ENCODE measurements around the gene PDLIM1.
A peak's percentile ranks its signal among the peaks of the same experiment; 100 is the strongest.

Gene PDLIM1

DNA sequence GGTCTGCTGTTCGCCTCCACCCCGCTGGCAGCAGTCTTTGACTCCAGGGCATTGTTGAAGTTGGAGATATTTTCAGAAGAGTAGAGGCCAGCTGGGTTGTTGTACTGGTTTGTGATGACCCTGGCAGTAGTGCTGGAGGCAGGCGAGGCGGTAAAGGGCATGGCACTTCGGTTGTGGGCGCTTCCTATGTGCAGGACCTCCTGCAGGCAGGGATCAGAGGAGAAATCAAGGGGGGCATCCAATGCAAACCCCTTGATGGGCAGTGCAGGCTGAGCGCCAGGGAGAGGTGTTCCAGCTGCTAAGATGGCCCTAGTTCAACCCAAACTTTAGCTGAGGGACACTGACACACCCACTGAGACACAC, 27.0 kb downstream of the PDLIM1 start:
- DNase-seq (ENCODE audit: low read depth): no peak

DNA sequence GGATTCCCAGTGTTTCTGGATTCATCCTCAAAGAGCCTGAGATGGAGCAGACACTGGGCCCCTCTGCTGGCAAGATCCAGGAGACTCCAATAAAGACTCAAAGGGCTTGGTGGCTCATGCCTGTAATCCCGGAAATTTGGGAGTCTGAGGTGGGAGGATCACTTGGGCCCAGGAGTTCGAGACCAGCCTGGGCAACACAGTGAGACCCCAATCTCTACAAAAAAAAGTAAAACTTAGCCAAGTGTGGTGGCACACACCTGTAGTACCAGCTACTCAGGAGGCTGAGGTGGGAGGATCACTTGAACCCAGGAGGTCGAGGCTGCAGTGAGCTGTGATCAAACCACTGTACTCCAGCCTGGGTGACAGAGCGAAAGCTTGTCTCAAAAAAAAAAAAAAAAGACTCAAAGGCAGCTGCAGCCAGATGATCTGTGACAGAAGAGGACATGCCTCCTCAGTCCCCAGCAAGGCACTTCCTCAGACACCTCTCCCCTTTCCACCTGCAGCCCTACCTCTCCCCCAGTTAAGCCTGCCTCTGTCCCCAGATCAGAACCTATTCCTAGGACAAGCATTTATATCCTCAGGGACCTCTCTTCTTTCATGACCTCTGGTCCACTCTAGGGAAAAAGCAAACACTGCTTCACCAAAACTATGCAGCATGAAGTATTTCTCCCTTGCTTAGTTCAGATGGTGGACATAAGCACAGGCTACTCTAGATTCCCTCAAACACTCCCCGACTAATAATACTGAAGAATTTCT, 27.9 kb downstream of the PDLIM1 start:
- DNase-seq (ENCODE audit: low read depth): no peak

DNA sequence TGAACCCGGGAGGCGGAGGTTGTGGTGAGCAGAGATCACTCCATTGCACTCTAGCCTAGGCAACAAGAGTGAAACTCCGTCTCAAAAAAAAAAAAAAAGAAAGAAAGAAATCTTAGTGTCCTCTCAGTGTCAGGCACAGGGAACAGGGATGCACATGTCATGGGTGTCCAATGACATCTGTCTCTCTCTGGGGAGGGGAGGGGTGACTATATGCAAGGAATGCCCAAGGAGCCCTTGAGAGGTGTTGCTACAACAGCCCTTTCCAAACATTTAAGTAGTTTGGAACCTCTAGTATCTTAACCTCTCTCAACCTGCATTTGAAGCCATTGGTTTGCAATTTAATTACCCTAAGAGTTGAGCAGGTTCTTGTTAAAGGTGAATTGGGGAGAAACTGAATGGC, 28.9 kb downstream of the PDLIM1 start:
- no peak for DNase-seq (ENCODE audit: low read depth)

DNA sequence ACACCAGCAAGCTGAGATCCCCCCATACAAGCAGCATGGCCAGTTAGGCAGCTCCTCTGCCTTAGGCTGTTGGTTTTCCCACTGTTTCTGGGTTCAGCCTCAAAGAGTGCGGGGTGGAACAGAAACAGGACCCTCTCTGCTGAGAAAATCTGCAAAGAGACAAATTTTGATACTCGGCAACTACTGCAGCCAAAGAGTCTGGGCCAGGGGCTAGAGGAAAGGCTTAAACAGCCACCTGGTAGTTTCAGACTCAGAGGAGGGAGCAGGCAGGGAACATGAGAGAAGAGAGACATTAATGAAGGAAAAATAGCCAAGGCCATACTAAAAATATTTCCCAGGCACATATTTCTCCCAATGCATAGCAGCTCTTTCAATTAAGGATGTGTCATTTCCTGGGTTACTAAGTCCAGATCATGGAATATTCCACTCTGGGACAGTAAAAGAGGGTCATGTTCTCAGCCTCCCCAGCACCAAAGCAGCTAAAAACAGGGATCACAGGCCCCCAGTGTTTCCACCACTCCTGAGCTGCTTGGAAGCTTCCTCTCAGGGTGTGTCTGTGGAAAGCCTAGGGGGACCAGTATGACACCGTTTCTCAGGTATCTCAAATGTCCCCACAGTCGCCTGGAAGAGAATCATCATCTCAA, 29.8 kb downstream of the PDLIM1 start:
- no peak for DNase-seq (ENCODE audit: low read depth)

DNA sequence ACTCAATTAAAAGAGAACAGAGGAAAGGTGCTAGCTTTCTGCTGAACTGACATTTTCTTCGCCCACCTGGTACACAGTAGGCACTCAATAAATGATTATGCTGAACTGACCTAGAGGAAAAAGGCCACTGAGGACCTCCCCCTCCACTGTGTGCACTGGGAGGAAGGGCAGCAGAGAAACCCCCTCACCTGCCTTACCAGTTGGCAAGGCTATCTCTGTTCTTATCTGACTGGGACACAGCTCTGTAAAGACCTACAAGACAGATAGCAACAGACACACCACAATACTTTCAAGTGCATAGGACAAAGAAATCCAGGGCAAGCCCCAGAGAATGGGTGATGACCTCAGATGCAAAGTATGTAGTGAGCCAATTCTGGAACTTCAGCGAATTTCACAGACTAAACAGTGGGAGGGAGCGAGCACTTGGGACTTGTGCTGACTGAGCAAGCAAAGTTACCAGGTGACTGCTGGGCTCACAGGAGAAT, 30.4 kb downstream of the PDLIM1 start:
- DNase-seq (ENCODE audit: low read depth): no peak

DNA sequence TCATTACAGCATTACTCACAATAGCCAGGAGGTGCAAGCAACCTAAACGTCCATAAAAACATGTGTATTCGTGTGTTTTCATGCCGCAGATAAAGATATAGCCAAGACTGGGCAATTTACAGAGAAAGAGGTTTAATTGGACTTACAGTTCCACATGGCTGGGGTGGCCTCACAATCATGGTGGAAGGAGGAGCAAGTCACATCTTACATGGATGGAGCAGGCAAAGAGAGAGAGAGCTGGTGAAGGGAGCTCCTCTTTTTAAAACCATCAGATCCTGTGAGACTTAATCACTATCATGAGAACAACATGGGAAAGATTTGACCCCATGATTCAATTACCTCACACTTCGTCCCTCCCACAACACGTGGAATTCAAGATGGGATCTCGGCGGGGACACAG, 33.0 kb downstream of the PDLIM1 start:
- no peak for DNase-seq (ENCODE audit: low read depth)

DNA sequence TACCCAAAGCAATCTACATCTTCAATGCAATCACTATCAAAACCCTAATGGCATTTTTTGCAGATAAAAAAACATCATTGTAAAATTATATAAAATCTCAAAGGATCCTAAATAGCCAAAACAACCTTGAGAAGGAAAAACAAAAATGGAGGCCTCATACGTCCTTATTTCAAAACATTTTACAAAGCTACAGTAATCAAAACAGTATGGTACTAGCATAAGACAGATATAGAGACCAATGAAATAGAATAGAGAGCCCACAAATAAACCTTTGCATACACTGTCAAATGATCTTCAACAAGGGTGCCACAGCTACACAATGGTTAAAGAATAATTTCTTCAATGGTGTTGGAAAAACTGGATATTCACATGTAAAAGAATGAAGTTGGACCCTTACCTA, 34.5 kb downstream of the PDLIM1 start:
- DNase-seq (ENCODE audit: low read depth): no peak

DNA sequence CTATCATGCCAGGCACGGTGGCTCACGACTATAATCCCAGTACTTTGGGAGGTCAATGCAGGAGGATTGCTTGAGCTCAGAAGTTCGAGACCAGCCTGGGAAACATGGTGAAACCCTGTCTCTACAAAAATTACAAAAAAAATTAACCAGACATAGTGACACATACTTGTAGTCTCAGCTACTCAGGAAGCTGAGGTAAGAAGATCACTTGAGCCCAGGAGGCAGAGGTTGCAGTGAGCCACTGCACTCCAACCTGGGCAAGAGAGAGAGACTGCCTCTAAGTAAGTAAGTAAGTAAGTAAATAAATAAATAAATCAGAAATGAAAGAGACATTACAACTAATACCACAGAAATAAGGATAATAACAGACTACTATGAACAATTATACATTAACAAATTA, 36.2 kb downstream of the PDLIM1 start:
- DNase-seq (ENCODE audit: low read depth): no peak

DNA sequence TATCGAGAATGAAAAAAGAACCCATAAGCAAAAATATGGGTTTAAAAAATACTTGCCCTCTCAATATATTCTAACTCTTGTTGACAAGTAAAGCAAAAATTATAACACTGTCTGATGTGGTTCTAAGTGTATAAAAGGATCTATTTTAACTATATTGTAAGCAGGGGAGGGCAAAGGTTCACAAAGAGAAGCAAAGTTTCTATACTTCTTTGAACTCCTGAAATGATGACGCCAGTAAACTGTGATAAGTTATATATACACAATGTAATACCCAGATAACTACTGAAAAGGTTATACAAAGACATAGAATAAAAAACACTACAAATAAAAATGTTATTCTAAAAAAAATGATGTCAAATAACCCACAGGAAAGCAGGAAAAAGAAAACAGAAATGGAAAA, 37.1 kb downstream of the PDLIM1 start:
- no peak for DNase-seq (ENCODE audit: low read depth)

DNA sequence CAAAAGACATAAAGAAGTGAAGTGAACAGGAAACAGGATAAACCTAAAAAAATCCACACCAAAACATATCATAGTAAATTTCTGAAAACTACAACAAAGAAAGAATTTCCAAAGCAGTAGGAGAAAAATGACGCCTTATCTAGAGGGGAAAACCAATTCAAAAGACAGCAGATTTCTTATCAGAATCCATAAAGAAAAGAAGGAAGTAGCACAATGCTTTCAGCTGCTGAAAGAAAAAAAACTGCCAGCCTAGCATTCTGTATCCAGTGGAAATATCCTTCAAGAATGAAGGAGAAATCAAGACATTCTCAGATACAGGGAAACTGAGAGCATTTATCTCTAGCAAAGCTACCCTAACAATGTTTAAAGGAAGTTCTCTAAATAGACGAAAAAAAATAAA, 37.8 kb downstream of the PDLIM1 start:
- DNase-seq (ENCODE audit: low read depth): no peak

DNA sequence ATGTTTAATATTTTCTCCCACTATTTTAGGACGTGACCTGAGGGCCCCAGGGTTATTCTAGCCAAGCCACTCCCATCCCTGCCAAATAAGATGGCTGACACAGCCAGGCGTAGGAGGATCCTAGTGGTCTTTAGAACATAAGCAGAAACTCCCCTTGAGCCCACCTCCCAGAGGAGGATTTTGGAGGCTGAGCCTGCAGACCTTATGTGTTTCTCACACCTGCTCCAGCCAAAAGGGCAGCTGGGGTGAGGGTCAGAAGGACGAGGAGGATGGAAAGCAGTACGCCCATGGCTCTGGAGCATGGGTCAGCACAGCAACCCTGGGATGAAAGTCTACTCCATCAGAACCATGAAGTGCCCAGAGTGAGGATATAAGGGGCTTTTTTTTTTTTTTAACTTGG, 39.9 kb downstream of the PDLIM1 start:
- no peak for DNase-seq (ENCODE audit: low read depth)

DNA sequence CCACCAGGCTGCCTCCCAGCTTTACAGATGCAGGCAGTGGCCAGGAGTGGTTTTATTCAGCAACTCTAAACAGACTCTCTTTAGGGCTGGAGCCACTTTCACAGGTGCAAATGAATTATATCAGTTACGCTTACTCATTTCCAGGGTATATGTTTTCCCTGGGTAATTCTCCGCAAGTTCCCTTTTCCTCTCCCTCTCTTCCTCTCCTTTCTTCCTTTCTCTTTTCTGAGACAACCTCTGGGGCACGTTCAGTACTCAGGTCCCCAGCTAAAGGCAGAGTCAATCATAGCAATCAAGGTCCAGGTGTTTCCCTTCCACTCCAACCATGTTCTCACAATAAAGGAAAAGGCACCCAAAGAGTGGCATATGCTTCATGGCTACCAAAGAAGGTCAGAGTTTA, 41.3 kb downstream of the PDLIM1 start:
- no peak for DNase-seq (ENCODE audit: low read depth)

DNA sequence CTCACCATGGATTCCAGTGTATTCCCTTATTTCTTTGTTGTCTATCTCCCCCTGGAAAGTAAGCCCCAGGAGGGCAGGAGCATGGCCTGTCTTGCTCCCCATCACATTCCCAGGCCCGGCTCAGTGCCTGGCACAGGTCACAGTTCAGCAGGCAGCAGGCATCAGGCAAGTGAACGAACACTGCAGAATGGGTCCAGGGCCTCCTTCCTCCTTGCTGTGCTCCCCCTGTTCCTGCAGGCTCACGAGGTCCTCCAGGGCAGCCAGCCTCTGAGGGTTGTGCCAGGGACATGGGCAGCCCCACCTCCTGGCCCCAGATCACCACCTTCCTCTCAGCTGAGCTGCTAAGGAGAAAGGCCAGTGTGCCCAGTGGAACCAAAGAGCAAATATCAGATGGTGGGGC, 41.8 kb downstream of the PDLIM1 start:
- DNase-seq (ENCODE audit: low read depth): no peak

DNA sequence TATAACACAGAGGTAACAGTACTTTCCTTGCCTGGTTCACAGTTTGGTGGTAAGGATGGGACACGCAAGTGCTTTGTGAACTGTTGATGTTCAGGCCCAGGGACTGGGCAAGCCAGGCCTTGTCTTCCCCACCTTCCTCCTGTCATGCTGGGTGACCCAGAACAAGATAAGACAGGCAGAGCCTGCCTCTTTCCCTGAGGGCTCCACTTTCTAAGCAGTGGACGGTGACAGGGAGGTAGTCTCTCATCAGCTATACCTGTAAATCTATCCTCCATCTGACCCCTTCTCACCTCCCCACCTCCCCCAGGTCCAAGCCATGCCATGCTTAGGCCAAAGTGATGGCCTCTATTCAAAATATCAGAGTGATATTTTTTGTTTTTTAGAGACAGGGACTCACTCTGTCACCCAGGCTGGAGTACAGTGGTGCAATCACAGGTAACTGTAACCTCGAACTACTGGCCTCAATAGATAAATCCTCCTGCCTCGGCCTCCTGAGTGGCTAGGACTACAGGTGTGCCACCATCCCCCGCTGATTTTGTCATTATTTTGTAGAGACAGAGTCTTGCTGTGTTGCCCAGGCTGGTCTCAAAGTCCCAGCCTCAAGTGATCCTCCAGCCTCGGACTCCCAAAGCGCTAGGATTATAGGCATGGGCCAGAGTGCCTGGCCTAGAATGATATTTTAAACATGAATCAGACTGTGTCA, 42.8 kb downstream of the PDLIM1 start:
- no peak for DNase-seq (ENCODE audit: low read depth)

DNA sequence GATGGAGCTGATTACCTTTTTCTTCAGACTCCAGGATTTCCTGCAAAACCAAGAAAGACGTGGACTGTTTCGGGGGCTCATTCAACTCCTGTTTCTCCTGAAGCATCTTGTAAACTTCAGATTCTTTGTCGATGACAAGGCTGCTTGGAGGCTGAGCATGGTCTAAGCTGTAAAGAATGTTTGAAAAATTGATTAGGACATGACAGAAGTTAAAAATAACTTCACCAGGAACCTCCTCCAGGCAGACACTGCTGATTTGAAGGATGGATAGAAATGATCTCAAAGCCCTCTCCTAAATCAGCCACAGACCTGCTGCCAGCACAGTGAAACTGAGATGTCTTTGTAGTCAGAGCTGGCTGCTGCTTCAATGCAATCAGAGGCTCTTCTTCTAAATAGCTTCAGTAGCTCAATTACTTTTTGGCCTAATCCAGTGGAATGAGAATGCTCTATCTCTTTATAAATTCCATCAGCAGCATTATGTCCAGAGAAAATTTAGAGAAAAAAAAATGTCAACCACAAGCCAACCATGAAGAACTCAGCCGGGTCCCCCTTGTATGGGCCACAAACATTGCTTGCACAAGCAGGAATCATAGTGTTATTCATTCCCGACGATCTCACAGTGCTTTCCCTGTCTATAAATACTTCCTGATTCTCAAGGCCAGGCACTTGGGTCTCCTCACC, 43.5 kb downstream of the PDLIM1 start:
- DNase-seq (ENCODE audit: low read depth): no peak

DNA sequence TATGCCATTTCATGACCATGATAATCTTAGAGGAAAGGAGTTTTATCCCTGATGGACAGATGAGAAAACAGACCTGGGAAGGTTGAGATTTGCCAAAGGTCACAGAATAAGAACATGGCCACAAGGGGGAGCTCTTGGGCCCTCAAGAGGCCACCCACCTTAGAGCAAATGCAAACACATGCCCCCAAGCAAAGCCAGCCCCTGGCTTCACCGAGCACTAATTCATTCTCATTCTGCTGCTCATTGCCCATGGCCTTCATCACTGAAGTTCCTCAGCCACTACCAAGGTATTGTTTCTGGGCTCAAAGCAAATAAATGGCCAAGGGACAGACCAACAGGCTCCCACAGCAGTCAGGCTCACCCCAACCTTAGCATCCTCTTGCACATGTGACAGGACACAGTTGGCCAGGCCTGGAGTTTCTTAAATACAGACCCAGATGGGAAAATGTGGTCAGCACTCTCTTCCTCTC, 44.2 kb downstream of the PDLIM1 start:
- peak; percentile 35 for DNase-seq (ENCODE audit: low read depth)

DNA sequence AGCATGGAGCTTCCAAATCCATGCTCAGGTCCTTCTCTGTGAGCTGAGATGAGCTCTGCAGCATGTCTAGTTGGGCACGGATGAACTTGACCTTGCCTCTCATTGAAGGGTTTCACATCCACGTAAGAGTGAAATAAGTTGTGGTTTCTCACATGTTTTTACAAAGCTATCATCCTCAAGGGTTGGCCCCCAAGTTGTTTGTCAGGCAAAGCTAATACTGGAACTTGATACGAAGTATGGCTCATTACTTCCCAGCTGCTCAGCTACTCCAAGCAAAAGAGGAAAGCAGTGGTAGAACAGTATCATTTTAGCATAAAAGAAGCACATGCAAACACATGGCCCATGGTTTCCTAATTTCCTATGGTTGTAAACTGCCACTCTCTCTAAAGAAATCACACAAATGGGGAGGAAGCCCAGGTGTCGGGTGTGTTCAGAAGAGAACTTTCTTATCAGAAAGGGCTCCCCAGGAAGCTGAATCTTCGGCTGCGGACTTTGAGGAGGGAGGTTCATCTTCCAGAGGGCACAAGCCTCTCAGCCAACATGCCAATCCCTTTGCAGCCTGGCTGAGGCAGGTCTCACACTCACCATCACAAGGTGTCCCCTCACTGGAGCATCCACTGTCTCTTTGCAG, 45.3 kb downstream of the PDLIM1 start:
- DNase-seq (ENCODE audit: low read depth): no peak

DNA sequence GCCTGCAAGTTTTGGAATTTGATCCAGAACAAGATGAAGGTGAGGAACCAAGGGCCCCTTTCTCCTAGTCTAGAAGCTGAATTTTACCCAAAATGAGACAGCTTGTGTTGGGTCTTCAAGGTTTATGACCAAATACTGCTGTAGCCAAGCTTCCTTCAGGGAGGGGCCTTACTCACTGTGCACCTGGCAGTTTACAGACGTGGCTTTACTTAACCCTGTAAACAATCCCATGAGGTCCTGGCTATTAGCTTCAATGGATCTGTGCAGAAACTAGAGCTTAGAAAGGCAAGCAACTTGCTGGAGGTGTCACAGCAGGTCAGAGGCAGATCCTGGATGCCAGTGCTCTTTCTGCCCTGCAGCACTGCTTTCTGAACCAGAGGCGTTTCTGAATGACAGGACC, 46.7 kb downstream of the PDLIM1 start:
- no peak for DNase-seq (ENCODE audit: low read depth)

DNA sequence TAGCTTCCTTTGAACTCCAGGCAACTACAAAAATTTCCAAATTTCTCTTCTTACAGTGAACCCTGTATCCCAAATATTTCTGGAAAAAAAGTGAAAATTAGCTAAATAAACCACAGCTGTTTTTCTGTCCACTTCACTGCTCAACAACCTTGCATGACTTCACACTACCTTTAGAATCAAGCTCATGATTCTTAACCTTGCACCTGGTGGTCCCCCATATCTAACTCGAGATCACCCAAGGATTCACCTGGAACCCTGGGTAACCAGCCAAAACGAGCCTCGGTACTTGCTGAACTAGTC, 47.5 kb downstream of the PDLIM1 start:
- no peak for DNase-seq (ENCODE audit: low read depth)

DNA sequence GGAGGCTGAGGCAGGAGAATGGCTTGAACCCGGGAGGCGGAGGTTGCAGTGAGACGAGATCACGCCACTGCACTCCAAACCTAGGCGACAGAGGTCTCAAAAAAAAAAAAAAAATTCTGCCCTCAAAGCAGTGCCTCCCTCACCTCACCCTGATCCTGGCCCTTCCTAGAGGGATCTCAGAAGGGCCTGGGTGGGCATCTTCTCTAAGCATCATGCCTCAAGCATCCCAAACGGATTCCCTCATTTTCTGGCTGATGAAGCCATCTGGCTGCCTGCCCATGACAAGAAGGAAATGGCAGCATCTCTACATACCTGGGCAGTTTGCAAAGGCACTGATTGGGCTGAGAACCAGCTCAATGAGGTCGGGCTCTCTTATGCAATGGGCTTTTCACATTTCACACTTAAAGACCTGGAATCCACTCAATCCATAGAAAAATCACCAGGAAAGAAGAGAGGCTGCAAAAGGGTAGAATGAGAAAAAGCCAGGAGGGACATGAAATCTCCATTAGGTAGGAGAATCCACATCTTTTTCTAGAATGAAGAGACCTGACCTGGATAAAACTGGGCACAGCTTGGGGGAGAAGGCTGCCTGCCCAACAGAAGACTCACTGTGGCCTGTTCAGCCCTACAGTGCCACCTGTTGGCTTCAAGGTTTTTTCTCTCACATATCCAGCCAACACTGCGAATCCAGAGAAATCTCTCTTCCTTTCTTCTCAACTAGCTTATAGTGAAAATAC, 48.1 kb downstream of the PDLIM1 start:
- no peak for DNase-seq (ENCODE audit: low read depth)

DNA sequence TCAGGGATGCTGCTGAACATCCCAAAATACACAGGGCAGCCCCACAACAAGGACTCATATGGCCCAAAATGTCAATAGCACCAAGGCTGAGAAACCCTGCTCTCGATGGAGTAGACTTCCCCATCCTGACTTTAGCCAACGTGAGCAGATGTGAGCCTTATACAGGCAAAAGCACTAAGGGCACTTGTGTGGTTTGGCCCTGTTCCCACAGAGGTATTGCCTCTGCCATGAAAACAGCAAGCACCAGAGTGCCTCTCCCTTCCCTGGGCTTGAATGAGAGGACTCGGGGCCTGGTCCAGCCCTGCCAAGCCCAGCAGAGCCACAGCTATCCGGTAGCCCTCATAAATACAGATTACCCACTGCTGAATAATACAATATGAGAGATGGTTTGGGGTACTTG, 49.3 kb downstream of the PDLIM1 start:
- DNase-seq (ENCODE audit: low read depth): no peak

DNA sequence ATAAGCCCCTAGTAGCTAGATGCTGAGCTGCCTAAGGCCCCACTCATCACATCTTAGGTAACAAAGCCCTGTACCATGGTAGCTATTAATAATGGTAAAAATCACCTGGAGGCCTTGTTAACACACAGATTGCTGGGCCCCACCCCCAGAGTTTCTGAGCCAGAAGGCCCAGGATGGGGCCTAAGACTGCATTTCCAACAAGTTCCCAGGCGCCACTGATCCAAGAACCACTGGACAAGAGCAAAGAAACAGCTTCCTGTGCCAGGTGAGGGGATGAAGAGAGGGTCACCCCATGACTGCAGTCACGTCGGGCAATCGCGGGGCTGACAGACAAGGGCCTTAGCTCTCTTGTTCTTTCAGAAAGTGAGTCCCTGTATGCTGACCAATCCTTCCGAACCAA, 50.0 kb downstream of the PDLIM1 start:
- no peak for DNase-seq (ENCODE audit: low read depth)
